ENCODE measurements around the gene MSI2. TPM values are rescaled to one million over a fixed set of nuclear protein-coding genes. Genes with fewer than 3 reads are reported as not detected.

Gene MSI2
- total and polyA plus RNA-seq, 2 donors (not counting 3 experiments of a cell fraction or from before 2014, with no cell fraction given), result 20.9 to 59.3 TPM

DNA sequence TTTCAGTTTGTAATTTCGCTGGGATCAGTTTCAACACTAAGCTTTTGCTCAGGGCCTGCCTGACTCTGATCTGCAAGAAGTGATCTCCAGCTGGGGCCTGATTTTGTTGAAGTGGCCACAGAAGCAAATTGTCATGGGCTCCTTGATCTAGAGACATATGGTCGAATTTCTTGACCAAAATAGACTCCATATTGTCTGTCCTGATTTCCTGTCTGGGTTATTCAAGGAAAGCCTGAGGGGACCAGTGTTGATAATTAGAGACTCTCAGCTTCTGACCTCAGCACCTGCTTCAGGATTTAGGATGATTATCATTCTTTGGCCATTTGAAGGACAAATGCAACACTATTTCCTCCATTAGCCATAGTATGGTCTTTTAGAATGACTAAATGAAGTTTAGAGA lies 48.9 kb upstream of the MSI2 start:
- no peak overlapping the region for H3K4me2 ChIP-seq (ENCODE audit: insufficient read depth, low read length)
- dilution Hi-C loops (cut with MboI; ENCODE audit: extremely low pct_ligation_motif_present, low sequenced_read_pairs), result no loop called here
- DNase-seq (ENCODE audit: low read depth, low spot score) (no peak), FAIRE-seq (no peak)
- H4K20me1 ChIP-seq (replicated peaks; ENCODE audit: control insufficient read depth, extremely low read depth, insufficient read depth, low read length), result no peaks in the 10 kb centered on the region
- H3K79me2 ChIP-seq (ENCODE audit: control insufficient read depth, insufficient read depth, low read length), result no peaks in the 10 kb centered on the region
- no TSS peak for BruUV-seq (replicated peaks)
- no peaks in the 10 kb centered on the region for H3K9me3 ChIP-seq (replicated peaks; ENCODE audit: control insufficient read depth, insufficient read depth, low read length)
- H3K4me1 ChIP-seq (ENCODE audit: control insufficient read depth, extremely low read depth, insufficient read depth, low read length), result peaks cover 19% of the 10 kb centered on the region
- H3K9me1 ChIP-seq (replicated peaks; ENCODE audit: control insufficient read depth, extremely low read depth, insufficient read depth, low read length), result no peaks in the 10 kb centered on the region
- H3K9ac ChIP-seq (replicated peaks; ENCODE audit: extremely low read depth, insufficient read depth, low read length), result no peak overlapping the region
- POLR2A ChIA-PET, result no interaction called here
- H3K27ac ChIP-seq (ENCODE audit: insufficient read depth, low read depth, low read length), result no peak overlapping the region
- no peak overlapping the region for H3K4me3 ChIP-seq (replicated peaks in 1 of 3; ENCODE audit: insufficient read depth in 1 of 3, low read depth in 1 of 3, low read length in 3 of 3)
- CTCF ChIA-PET, result interaction anchor here (0.8 to 2.1 kb wide), 2 partner anchors 36 to 540 kb away, joined by 4 to 11 read pairs; no protein-coding TSS in a partner anchor
- H2AFZ ChIP-seq (ENCODE audit: low read depth, low read length), result no peak overlapping the region
- intact Hi-C loops (cut with micrococcal nuclease), result no loop called here
- TF ChIP-seq, protein P1, sequence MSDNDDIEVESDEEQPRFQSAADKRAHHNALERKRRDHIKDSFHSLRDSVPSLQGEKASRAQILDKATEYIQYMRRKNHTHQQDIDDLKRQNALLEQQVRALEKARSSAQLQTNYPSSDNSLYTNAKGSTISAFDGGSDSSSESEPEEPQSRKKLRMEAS (IDR thresholded peaks at IDR 0.05; ENCODE audit: insufficient read depth, insufficient read length), result no peak
- no peaks in the 10 kb centered on the region for H3K36me3 ChIP-seq (ENCODE audit: control insufficient read depth in 2 of 2, extremely low read depth in 1 of 2, insufficient read depth in 2 of 2, low read length in 2 of 2)
- peaks cover 2% of the 10 kb centered on the region in 2 experiments for H3K27me3 ChIP-seq (ENCODE audit: control insufficient read depth in 2 of 2, insufficient read depth in 2 of 2, low read length in 2 of 2)

DNA sequence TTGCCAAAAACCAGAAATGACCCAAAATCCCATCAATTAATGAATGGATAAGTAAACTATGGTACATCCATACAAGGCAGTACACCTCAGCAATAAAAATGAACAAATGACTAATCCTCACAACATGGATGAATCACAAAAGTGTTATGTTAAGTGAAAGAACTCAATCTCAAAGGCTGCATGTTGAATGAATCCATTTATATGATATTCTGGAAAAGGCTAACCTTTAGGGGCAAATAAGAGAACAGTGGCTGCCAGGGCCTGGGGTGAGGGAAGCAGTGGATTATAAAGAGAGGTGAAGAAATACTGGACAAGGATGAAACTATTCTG lies 46.1 kb upstream of the MSI2 start:
- Histone ChIP-seq H3K27me3 (ENCODE audit: control insufficient read depth in 2 of 2, insufficient read depth in 2 of 2, low read length in 2 of 2) (no peaks in the 10 kb centered on the region), H3K4me2 (ENCODE audit: insufficient read depth, low read length) (no peak overlapping the region), H4K20me1 (replicated peaks; ENCODE audit: control insufficient read depth, extremely low read depth, insufficient read depth, low read length) (no peaks in the 10 kb centered on the region), H3K9me3 (replicated peaks; ENCODE audit: control insufficient read depth, insufficient read depth, low read length) (no peaks in the 10 kb centered on the region), H3K27ac (ENCODE audit: insufficient read depth, low read depth, low read length) (peak overlapping the region; percentile 50), H3K36me3 (ENCODE audit: control insufficient read depth in 2 of 2, extremely low read depth in 1 of 2, insufficient read depth in 2 of 2, low read length in 2 of 2) (no peaks in the 10 kb centered on the region), H3K4me1 (ENCODE audit: control insufficient read depth, extremely low read depth, insufficient read depth, low read length) (peaks cover 26% of the 10 kb centered on the region), H3K4me3 (replicated peaks in 1 of 3; ENCODE audit: insufficient read depth in 1 of 3, low read depth in 1 of 3, low read length in 3 of 3) (no peak overlapping the region), H3K9me1 (replicated peaks; ENCODE audit: control insufficient read depth, extremely low read depth, insufficient read depth, low read length) (no peaks in the 10 kb centered on the region), H3K9ac (replicated peaks; ENCODE audit: extremely low read depth, insufficient read depth, low read length) (no peak overlapping the region), H2AFZ (ENCODE audit: low read depth, low read length) (no peak overlapping the region), H3K79me2 (ENCODE audit: control insufficient read depth, insufficient read depth, low read length) (no peaks in the 10 kb centered on the region)
- FAIRE-seq (no peak), DNase-seq (ENCODE audit: low read depth, low spot score) (no peak)
- intact Hi-C loops (cut with micrococcal nuclease), result no loop called here
- dilution Hi-C loops (cut with MboI; ENCODE audit: extremely low pct_ligation_motif_present, low sequenced_read_pairs), result no loop called here
- BruUV-seq (replicated peaks), result no TSS peak
- TF ChIP-seq EZH2 (IDR thresholded peaks at IDR 0.05; ENCODE audit: borderline replicate concordance, low read depth, low read length, severe bottlenecking), result no peak
- TF ChIP-seq FOS (IDR thresholded peaks at IDR 0.05; ENCODE audit: borderline replicate concordance, insufficient read depth, low read length), result peak; percentile 56
- TF ChIP-seq POLR2A (IDR thresholded peaks at IDR 0.05; ENCODE audit: low read depth, low read length), result no peak
- TF ChIP-seq GATA2 (IDR thresholded peaks at IDR 0.05; ENCODE audit: insufficient read depth, insufficient read length, low read depth, low read length), result no peak
- TF ChIP-seq, protein P1 (IDR thresholded peaks at IDR 0.05; ENCODE audit: insufficient read depth, insufficient read length), result no peak
- no peak for TF ChIP-seq MYC (IDR thresholded peaks at IDR 0.05; ENCODE audit: low read depth, low read length)
- peak; percentile 23 for TF ChIP-seq JUN (IDR thresholded peaks at IDR 0.05; ENCODE audit: borderline replicate concordance, insufficient read depth, insufficient read length, low read depth)
- no peak for TF ChIP-seq POLR2AphosphoS5 (IDR thresholded peaks at IDR 0.05; ENCODE audit: insufficient read depth, low read depth, low read length)
- TF ChIP-seq, protein P2, sequence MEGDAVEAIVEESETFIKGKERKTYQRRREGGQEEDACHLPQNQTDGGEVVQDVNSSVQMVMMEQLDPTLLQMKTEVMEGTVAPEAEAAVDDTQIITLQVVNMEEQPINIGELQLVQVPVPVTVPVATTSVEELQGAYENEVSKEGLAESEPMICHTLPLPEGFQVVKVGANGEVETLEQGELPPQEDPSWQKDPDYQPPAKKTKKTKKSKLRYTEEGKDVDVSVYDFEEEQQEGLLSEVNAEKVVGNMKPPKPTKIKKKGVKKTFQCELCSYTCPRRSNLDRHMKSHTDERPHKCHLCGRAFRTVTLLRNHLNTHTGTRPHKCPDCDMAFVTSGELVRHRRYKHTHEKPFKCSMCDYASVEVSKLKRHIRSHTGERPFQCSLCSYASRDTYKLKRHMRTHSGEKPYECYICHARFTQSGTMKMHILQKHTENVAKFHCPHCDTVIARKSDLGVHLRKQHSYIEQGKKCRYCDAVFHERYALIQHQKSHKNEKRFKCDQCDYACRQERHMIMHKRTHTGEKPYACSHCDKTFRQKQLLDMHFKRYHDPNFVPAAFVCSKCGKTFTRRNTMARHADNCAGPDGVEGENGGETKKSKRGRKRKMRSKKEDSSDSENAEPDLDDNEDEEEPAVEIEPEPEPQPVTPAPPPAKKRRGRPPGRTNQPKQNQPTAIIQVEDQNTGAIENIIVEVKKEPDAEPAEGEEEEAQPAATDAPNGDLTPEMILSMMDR (IDR thresholded peaks at IDR 0.05; ENCODE audit: extremely low read depth in 1 of 2, insufficient read depth in 1 of 2, low read depth in 1 of 2, low read length in 2 of 2), result no peak
- CTCF ChIA-PET, result interaction anchor here (1.5 to 1.9 kb wide), 2 partner anchors 17 to 33 kb away, joined by 5 to 7 read pairs; no protein-coding TSS in a partner anchor
- POLR2A ChIA-PET, result no interaction called here

Data from endothelial cell of umbilical vein (primary cell).